Central memory CD8-positive, alpha-beta T cell (primary cell): ENCODE measurements around the gene DMGDH.

Source experiments
- ATAC-seq: fragments of 150-1000 bp; cut with Tn5 transposase; replicated peaks from 2 replicates; pipeline ENCODE4 v1.10.0; 2022; ENCODE audit warnings: mild to moderate bottlenecking, moderate FRiP score, moderate number of reproducible peaks; ENCODE audit not compliant: poor library complexity, severe bottlenecking; ENCODE audit errors: extremely low read depth
- DNase-seq, 2 donors: peaks; one replicate each; pipeline ENCODE4 v3.0.0; 2021; ENCODE audit warnings: low spot score in 2 of 2
- H3K27ac Mint-ChIP-seq: one replicate; pipeline ENCODE4 v1.8.0; 2022; ENCODE audit warnings: low read depth, mild to moderate bottlenecking, moderate library complexity, mixed read lengths
- H3K27me3 Mint-ChIP-seq: one replicate; pipeline ENCODE4 v1.8.0; 2022; ENCODE audit warnings: mixed read lengths
- H3K36me3 Mint-ChIP-seq: one replicate; pipeline ENCODE4 v1.8.0; 2022; ENCODE audit warnings: mild to moderate bottlenecking, moderate library complexity, mixed read lengths; ENCODE audit not compliant: insufficient read depth
- H3K4me1 Mint-ChIP-seq: one replicate; pipeline ENCODE4 v1.8.0; 2022; ENCODE audit warnings: mixed read lengths
- H3K4me3 Mint-ChIP-seq: one replicate; pipeline ENCODE4 v1.8.0; 2022; ENCODE audit warnings: mild to moderate bottlenecking, moderate library complexity, mixed read lengths
- H3K9me3 Mint-ChIP-seq: one replicate; pipeline ENCODE4 v1.8.0; 2022; ENCODE audit warnings: mixed read lengths

Gene DMGDH

GRCh38 chr5:79088507-79088906, 19.0 kb upstream of the DMGDH start:
- no peak for DNase-seq
- H3K4me1 Mint-ChIP-seq: no peaks in the 10 kb centered on the region
- peaks cover 34% of the 10 kb centered on the region for H3K27me3 Mint-ChIP-seq
- no peak overlapping the region for H3K4me3 Mint-ChIP-seq
- no peaks in the 10 kb centered on the region for H3K36me3 Mint-ChIP-seq
- no peak overlapping the region for H3K27ac Mint-ChIP-seq
- H3K9me3 Mint-ChIP-seq: no peaks in the 10 kb centered on the region
- ATAC-seq: no peak

GRCh38 chr5:79086116-79086515, 16.6 kb upstream of the DMGDH start:
- H3K36me3 Mint-ChIP-seq: no peaks in the 10 kb centered on the region
- no peaks in the 10 kb centered on the region for H3K4me1 Mint-ChIP-seq
- H3K27ac Mint-ChIP-seq: no peak overlapping the region
- ATAC-seq (no peak), DNase-seq (no peak)
- no peak overlapping the region for H3K4me3 Mint-ChIP-seq
- no peaks in the 10 kb centered on the region for H3K9me3 Mint-ChIP-seq
- H3K27me3 Mint-ChIP-seq: peaks cover 27% of the 10 kb centered on the region

DNA sequence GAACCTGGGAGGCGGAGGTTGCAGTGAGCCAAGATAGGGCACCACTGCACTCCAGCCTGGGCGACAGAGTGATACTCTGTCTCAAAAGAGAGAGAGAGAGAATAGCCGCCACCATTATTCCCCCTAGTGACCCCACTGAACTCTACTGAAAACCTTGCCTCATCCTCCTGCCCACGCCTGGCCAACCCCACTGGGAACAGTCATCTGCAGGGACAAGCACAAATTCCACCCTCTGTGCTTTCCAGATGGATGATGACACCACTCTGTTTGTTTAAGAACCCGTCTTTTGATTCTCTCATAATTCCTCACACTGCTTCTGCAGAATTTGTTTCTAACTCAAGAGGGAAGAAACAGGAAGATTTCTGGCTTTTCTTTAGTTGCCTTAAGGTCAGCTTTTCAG, 12.3 kb upstream of the DMGDH start:
- Mint-ChIP-seq H3K9me3 (no peaks in the 10 kb centered on the region), H3K4me1 (no peaks in the 10 kb centered on the region), H3K4me3 (no peak overlapping the region), H3K27ac (no peak overlapping the region), H3K36me3 (no peaks in the 10 kb centered on the region), H3K27me3 (peaks cover 17% of the 10 kb centered on the region)
- ATAC-seq (no peak), DNase-seq (no peak)

- ATAC-seq (no peak), DNase-seq (no peak)
- no peak overlapping the region for H3K4me3 Mint-ChIP-seq
- H3K36me3 Mint-ChIP-seq: no peaks in the 10 kb centered on the region
- H3K27ac Mint-ChIP-seq: no peak overlapping the region
- H3K9me3 Mint-ChIP-seq: no peaks in the 10 kb centered on the region
- H3K27me3 Mint-ChIP-seq: peaks cover 7% of the 10 kb centered on the region
- no peaks in the 10 kb centered on the region for H3K4me1 Mint-ChIP-seq
Observed at GRCh38 chr5:79080804-79081203, 11.3 kb upstream of the DMGDH start.

DNA sequence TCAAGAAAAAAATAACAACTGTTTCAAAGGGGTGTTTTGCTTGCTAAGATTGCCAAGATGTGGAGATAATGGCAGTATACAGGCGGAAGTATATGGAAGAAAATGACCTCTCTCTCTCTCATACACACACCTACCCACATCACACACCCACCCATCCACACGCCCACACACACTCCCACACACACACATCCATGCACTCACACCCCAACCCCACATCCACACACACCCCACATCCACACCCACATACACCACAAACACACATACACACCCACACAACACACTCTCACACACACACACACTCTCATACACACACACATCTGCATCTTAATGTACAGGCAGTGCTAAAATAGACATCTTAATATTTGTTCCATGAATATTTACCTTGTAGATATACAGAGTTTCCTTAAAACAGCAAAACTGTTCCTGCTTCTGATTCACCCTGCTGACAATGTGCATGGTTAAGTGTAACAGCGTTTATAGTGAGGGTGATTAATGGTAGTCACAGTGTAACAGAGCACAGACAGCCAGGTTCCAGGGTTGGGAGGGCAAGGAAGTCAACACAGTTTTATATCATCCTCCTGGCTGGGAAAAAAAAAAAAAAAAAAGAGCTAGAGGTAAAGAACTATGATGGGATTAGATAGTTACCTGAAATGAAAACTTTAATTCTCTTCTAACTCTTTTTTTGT, 8.3 kb upstream of the DMGDH start:
- DNase-seq (no peak), ATAC-seq (no peak)
- H3K4me1 Mint-ChIP-seq: no peaks in the 10 kb centered on the region
- H3K9me3 Mint-ChIP-seq: no peaks in the 10 kb centered on the region
- H3K36me3 Mint-ChIP-seq: no peaks in the 10 kb centered on the region
- no peak overlapping the region for H3K27ac Mint-ChIP-seq
- no peak overlapping the region for H3K4me3 Mint-ChIP-seq
- no peaks in the 10 kb centered on the region for H3K27me3 Mint-ChIP-seq

DNA sequence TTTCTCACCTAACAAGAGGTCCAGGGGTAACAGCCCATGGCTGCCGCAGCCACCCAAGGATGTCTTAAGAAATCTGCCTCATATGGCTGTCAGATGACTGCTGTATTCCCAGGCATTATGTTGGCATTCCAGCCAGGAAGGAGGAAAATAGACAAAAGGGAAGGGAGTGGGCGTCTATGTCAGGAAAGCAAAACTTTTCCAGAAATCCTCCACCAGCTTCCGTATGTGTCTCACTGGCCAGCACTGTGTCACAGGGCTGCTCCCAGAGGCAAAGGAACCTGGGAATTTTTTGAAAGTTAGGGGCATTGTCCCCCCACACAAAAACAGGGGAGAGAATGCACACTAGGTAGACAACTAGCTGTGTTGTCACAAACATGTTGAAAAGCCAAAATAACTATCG, 7.3 kb upstream of the DMGDH start:
- Mint-ChIP-seq H3K4me1 (no peaks in the 10 kb centered on the region), H3K36me3 (no peaks in the 10 kb centered on the region), H3K9me3 (no peaks in the 10 kb centered on the region), H3K27me3 (no peaks in the 10 kb centered on the region), H3K4me3 (no peak overlapping the region), H3K27ac (no peak overlapping the region)
- ATAC-seq (no peak), DNase-seq (no peak)

GRCh38 chr5:79075646-79076426, 6.4 kb upstream of the DMGDH start:
- ATAC-seq (no peak), DNase-seq (no peak)
- Mint-ChIP-seq H3K4me1 (no peaks in the 10 kb centered on the region), H3K36me3 (no peaks in the 10 kb centered on the region), H3K4me3 (no peak overlapping the region), H3K27ac (no peak overlapping the region), H3K27me3 (peaks cover 7% of the 10 kb centered on the region), H3K9me3 (no peaks in the 10 kb centered on the region)

- ATAC-seq (no peak), DNase-seq (no peak)
- H3K4me1 Mint-ChIP-seq: no peaks in the 10 kb centered on the region
- H3K9me3 Mint-ChIP-seq: no peaks in the 10 kb centered on the region
- H3K4me3 Mint-ChIP-seq: no peak overlapping the region
- no peak overlapping the region for H3K27ac Mint-ChIP-seq
- peaks cover 10% of the 10 kb centered on the region for H3K27me3 Mint-ChIP-seq
- H3K36me3 Mint-ChIP-seq: no peaks in the 10 kb centered on the region
Observed at GRCh38 chr5:79074641-79075040, 5.2 kb upstream of the DMGDH start.

DNA sequence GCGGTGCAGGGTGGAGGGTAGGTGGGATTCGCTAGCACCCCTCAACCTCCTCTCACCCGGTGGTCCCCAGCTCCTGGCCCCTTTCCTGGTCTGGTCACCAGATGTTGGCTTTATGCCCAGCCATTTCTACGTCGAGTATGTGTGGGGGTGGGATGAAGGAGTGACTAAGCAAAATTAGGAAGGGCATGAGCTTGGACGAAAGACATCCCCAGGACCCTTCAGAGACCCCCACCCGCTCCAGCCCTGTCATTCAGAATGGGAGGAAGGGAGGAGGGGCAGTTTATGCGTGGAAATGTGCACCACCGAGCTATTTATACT, 835 bp upstream of the DMGDH start:
- Mint-ChIP-seq H3K27me3 (peaks cover 32% of the 10 kb centered on the region), H3K36me3 (no peaks in the 10 kb centered on the region), H3K27ac (no peak overlapping the region), H3K4me1 (no peaks in the 10 kb centered on the region), H3K4me3 (no peak overlapping the region), H3K9me3 (no peaks in the 10 kb centered on the region)
- no peak for DNase-seq
- no peak for ATAC-seq

DNA sequence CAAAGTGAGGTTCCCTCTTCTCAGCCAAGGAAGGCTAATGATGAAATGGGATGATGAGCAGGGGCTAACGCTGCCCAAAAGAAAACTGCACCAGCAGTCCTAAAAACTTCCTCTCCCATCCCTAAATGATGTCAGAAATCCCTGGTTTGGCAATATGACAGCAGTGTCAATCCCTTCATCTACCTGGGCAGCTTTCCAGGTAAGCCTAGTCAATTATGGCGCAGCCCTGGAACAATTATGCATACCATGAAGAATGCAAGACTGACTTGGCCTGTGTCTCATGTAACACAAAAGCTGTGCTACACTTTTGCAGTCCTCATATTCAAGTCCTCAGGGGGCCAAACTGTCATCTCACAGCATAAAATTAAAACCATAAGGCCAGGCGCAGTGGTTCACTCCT, 7.0 kb downstream of the DMGDH start:
- Mint-ChIP-seq H3K27ac (no peak overlapping the region), H3K4me3 (no peak overlapping the region), H3K4me1 (no peaks in the 10 kb centered on the region), H3K27me3 (peaks cover 36% of the 10 kb centered on the region), H3K9me3 (no peaks in the 10 kb centered on the region), H3K36me3 (no peaks in the 10 kb centered on the region)
- DNase-seq (no peak), ATAC-seq (no peak)

GRCh38 chr5:79059674-79060073, 9.8 kb downstream of the DMGDH start:
- Mint-ChIP-seq H3K36me3 (no peaks in the 10 kb centered on the region), H3K4me1 (no peaks in the 10 kb centered on the region), H3K4me3 (no peak overlapping the region), H3K9me3 (no peaks in the 10 kb centered on the region), H3K27me3 (peaks cover 27% of the 10 kb centered on the region), H3K27ac (no peak overlapping the region)
- no peak for ATAC-seq
- DNase-seq: no peak

DNA sequence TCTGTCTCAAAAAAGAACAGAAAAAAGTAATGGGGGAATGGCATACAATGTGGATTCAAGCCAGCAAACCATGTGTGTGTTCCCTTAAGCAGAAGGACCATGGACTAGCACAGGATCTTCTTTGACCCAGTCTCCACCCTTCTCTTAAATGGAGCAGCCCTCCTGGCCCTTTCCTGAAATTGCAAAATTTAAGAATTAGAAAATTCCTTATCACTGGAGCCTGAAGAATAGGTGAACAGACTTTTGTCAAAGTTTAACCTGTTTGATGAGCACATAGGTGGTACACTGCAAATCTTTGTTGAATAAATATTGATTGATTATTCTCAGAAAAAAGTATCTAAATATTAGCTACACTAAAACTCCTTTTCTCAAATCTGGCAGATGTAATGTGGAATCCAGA, 12.6 kb downstream of the DMGDH start:
- H3K27ac Mint-ChIP-seq: no peak overlapping the region

DNA sequence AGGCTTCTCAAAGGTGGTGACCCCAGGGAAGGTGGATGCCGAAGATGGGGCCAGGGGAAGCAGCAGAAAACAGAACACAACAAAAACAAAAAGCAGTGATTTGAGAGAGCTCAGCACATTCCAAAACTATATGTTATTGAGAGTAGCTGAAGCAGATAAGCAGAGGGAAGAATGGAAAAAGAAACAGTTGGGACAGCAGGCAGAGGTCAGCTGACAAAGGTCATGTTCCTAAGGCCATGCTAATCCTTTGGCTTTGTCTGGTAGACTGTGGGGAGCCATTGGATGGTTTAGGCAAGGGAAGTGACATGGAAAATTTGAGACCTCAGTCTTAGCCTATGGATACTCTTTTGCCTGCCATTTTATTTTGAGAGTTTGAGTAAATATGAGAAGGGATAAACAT, 14.5 kb downstream of the DMGDH start:
- no peak overlapping the region for H3K27ac Mint-ChIP-seq
- no peaks in the 10 kb centered on the region for H3K36me3 Mint-ChIP-seq
- no peaks in the 10 kb centered on the region for H3K4me1 Mint-ChIP-seq
- no peaks in the 10 kb centered on the region for H3K9me3 Mint-ChIP-seq
- no peak overlapping the region for H3K4me3 Mint-ChIP-seq
- ATAC-seq: no peak
- H3K27me3 Mint-ChIP-seq: peaks cover 18% of the 10 kb centered on the region
- no peak for DNase-seq

More for the DNA sequence above, 12.6 kb downstream of the DMGDH start:
- no peaks in the 10 kb centered on the region for H3K4me1 Mint-ChIP-seq
- no peak for DNase-seq
- H3K27me3 Mint-ChIP-seq: peaks cover 26% of the 10 kb centered on the region
- ATAC-seq: no peak
- no peaks in the 10 kb centered on the region for H3K36me3 Mint-ChIP-seq
- no peaks in the 10 kb centered on the region for H3K9me3 Mint-ChIP-seq
- H3K4me3 Mint-ChIP-seq: no peak overlapping the region
